ENCODE results near the gene TIPRL.
"Not testable (repeated sequence)": the region's sequence is repeated elsewhere in the genome, so short reads cannot be mapped to it uniquely, and the experiment has no call there.

The TIPRL gene

GRCh38 chr1:168187177-168187576 lies 8.4 kb downstream of the TIPRL start:
- TF ChIP-seq CTCF (IDR thresholded peaks at IDR 0.05; ENCODE audit: low read depth, low read length) = no peak
- no peak overlapping the region for H3K4me3 ChIP-seq (replicated peaks in 1 of 2; ENCODE audit: low read depth in 2 of 2, low read length in 2 of 2)
- no peak for DNase-seq (ENCODE audit: low read depth in 2 of 2)

- no peak overlapping the region for H3K4me3 ChIP-seq (replicated peaks in 1 of 2; ENCODE audit: low read depth in 2 of 2, low read length in 2 of 2)
- TF ChIP-seq CTCF (IDR thresholded peaks at IDR 0.05; ENCODE audit: low read depth, low read length) = no peak
- DNase-seq (ENCODE audit: low read depth in 2 of 2) = no peak
Measured at GRCh38 chr1:168190403-168190802, 11.6 kb downstream of the TIPRL start.

- TF ChIP-seq CTCF (IDR thresholded peaks at IDR 0.05; ENCODE audit: low read depth, low read length) = no peak
- DNase-seq (ENCODE audit: low read depth in 2 of 2) = no peak
Measured at GRCh38 chr1:168195199-168196135, 16.7 kb downstream of the TIPRL start.

GRCh38 chr1:168199056-168199455 lies 20.3 kb downstream of the TIPRL start:
- peak in 1 of 2 donors; percentile 25 for DNase-seq (ENCODE audit: low read depth in 2 of 2)
- H3K4me3 ChIP-seq (replicated peaks in 1 of 2; ENCODE audit: low read depth in 2 of 2, low read length in 2 of 2) = no peak overlapping the region
- no peak for TF ChIP-seq CTCF (IDR thresholded peaks at IDR 0.05; ENCODE audit: low read depth, low read length)

More at GRCh38 chr1:168195199-168196135, 16.7 kb downstream of the TIPRL start:
- no peak overlapping the region for H3K4me3 ChIP-seq (replicated peaks in 1 of 2; ENCODE audit: low read depth in 2 of 2, low read length in 2 of 2)

- no peak for TF ChIP-seq CTCF (IDR thresholded peaks at IDR 0.05; ENCODE audit: low read depth, low read length)
- DNase-seq (ENCODE audit: low read depth in 2 of 2) = peak; percentile 93 to 96
Measured at GRCh38 chr1:168202941-168203654, 24.3 kb downstream of the TIPRL start.

GRCh38 chr1:168206111-168206510 lies 27.3 kb downstream of the TIPRL start:
- no peak for DNase-seq (ENCODE audit: low read depth in 2 of 2)
- no peak for TF ChIP-seq CTCF (IDR thresholded peaks at IDR 0.05; ENCODE audit: low read depth, low read length)
- no peak overlapping the region for H3K4me3 ChIP-seq (replicated peaks in 1 of 2; ENCODE audit: low read depth in 2 of 2, low read length in 2 of 2)

More at GRCh38 chr1:168202941-168203654, 24.3 kb downstream of the TIPRL start:
- H3K4me3 ChIP-seq (replicated peaks in 1 of 2; ENCODE audit: low read depth in 2 of 2, low read length in 2 of 2) = no peak overlapping the region

GRCh38 chr1:168207673-168208072 lies 28.9 kb downstream of the TIPRL start:
- H3K4me3 ChIP-seq (replicated peaks in 1 of 2; ENCODE audit: low read depth in 2 of 2, low read length in 2 of 2); DNase-seq (ENCODE audit: low read depth in 2 of 2): not testable (repeated sequence)
